Measurements from ENCODE around the gene EHHADH.

The EHHADH gene

GRCh38 chr3:185251272-185251671, 2.6 kb downstream of the EHHADH start:
- Histone ChIP-seq H3K27ac (ENCODE audit: low read depth, low read length, poor library complexity, severe bottlenecking) (no peak overlapping the region), H3K79me2 (ENCODE audit: insufficient read depth, low read length) (no peaks in the 10 kb centered on the region), H3F3A (ENCODE audit: insufficient read depth, low read length) (no peaks in the 10 kb centered on the region), H3K9me3 (ENCODE audit: low read length) (no peaks in the 10 kb centered on the region), H4K20me1 (ENCODE audit: insufficient read depth, low read length) (no peaks in the 10 kb centered on the region), H3K36me3 (ENCODE audit: insufficient read depth, low read length) (no peaks in the 10 kb centered on the region), H3K27me3 (ENCODE audit: insufficient read depth, low read length) (no peaks in the 10 kb centered on the region), H3K9ac (ENCODE audit: low read length) (no peak overlapping the region), H3K9me2 (ENCODE audit: low read depth, low read length) (0 out of 2 replicates have a peak, but pooled peaks cover 3% of the 10 kb centered on the region), H3K4me2 (ENCODE audit: low read length) (no peak overlapping the region), H3K4me1 (ENCODE audit: insufficient read depth, low read length, severe bottlenecking) (no peaks in the 10 kb centered on the region), H3K4me3 (ENCODE audit: low read depth, low read length, poor library complexity, severe bottlenecking) (no peak overlapping the region), H2AFZ (ENCODE audit: low read length) (no peak overlapping the region)
- TF ChIP-seq EZH2 (IDR thresholded peaks at IDR 0.05; ENCODE audit: borderline replicate concordance, low read length), result no peak
- TF ChIP-seq CTCF (IDR thresholded peaks at IDR 0.05; ENCODE audit: low read length), result no peak

DNA sequence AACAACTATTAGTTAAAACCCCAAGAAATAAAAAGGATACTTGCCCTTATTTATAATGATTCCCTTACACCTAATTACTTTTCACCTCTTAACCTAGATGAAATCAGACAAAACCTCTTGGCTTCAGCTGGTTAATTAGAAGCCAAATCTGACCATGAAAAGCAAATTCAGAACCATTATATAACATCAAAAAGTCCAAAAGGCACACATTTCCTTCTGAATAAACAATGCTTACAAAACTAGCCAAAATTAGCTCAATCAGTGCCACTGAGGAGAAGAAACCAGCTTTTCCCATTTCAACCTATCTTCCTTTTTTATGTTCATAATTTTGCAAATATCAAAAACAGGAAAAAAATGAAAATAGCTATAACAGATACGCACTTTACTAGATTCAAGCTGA, 3.2 kb downstream of the EHHADH start:
- H3K9me3 ChIP-seq (ENCODE audit: low read length), result no peaks in the 10 kb centered on the region
- H3K27ac ChIP-seq (ENCODE audit: low read depth, low read length, poor library complexity, severe bottlenecking), result no peak overlapping the region
- no peaks in the 10 kb centered on the region for H3K36me3 ChIP-seq (ENCODE audit: insufficient read depth, low read length)
- H2AFZ ChIP-seq (ENCODE audit: low read length), result no peak overlapping the region
- no peak overlapping the region for H3K4me2 ChIP-seq (ENCODE audit: low read length)
- no peaks in the 10 kb centered on the region for H3K79me2 ChIP-seq (ENCODE audit: insufficient read depth, low read length)
- TF ChIP-seq CTCF (IDR thresholded peaks at IDR 0.05; ENCODE audit: low read length) (no peak), EZH2 (IDR thresholded peaks at IDR 0.05; ENCODE audit: borderline replicate concordance, low read length) (no peak)
- H3K4me1 ChIP-seq (ENCODE audit: insufficient read depth, low read length, severe bottlenecking), result no peaks in the 10 kb centered on the region
- no peak overlapping the region for H3K4me3 ChIP-seq (ENCODE audit: low read depth, low read length, poor library complexity, severe bottlenecking)
- no peak overlapping the region for H3K9ac ChIP-seq (ENCODE audit: low read length)
- no peaks in the 10 kb centered on the region for H4K20me1 ChIP-seq (ENCODE audit: insufficient read depth, low read length)
- no peaks in the 10 kb centered on the region for H3F3A ChIP-seq (ENCODE audit: insufficient read depth, low read length)
- 0 out of 2 replicates have a peak, but pooled peaks cover 3% of the 10 kb centered on the region for H3K9me2 ChIP-seq (ENCODE audit: low read depth, low read length)
- H3K27me3 ChIP-seq (ENCODE audit: insufficient read depth, low read length), result no peaks in the 10 kb centered on the region

DNA sequence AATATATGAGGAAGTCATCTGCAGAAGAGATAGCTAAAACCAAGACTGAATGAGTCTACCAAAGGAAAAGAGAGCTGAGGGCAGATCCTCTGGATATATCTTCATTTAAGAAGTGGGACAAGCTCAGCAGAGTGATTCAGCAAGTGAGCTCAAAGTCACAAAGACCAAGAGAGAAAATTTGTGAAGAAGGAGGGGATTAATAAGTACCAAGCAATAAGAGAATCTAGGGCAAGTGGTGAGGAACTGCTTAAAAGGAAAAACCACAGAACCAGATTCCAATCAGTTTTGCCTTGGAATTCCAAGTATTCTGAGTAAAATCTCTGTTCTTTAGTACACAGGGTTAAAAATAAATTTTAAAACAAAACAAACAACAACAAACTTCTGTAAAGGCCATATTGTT, 3.6 kb downstream of the EHHADH start:
- H3K9me2 ChIP-seq (ENCODE audit: low read depth, low read length), result 0 out of 2 replicates have a peak, but pooled peaks cover 3% of the 10 kb centered on the region
- no peaks in the 10 kb centered on the region for H3K4me1 ChIP-seq (ENCODE audit: insufficient read depth, low read length, severe bottlenecking)
- no peak overlapping the region for H3K4me2 ChIP-seq (ENCODE audit: low read length)
- no peaks in the 10 kb centered on the region for H3K9me3 ChIP-seq (ENCODE audit: low read length)
- H3F3A ChIP-seq (ENCODE audit: insufficient read depth, low read length), result no peaks in the 10 kb centered on the region
- no peaks in the 10 kb centered on the region for H3K36me3 ChIP-seq (ENCODE audit: insufficient read depth, low read length)
- no peak overlapping the region for H3K9ac ChIP-seq (ENCODE audit: low read length)
- H3K27ac ChIP-seq (ENCODE audit: low read depth, low read length, poor library complexity, severe bottlenecking), result no peak overlapping the region
- no peak overlapping the region for H3K4me3 ChIP-seq (ENCODE audit: low read depth, low read length, poor library complexity, severe bottlenecking)
- H4K20me1 ChIP-seq (ENCODE audit: insufficient read depth, low read length), result no peaks in the 10 kb centered on the region
- no peak for TF ChIP-seq CTCF (IDR thresholded peaks at IDR 0.05; ENCODE audit: low read length)
- TF ChIP-seq EZH2 (IDR thresholded peaks at IDR 0.05; ENCODE audit: borderline replicate concordance, low read length), result no peak
- no peaks in the 10 kb centered on the region for H3K27me3 ChIP-seq (ENCODE audit: insufficient read depth, low read length)
- H2AFZ ChIP-seq (ENCODE audit: low read length), result no peak overlapping the region
- H3K79me2 ChIP-seq (ENCODE audit: insufficient read depth, low read length), result no peaks in the 10 kb centered on the region

Data from OCI-LY1 (cell line).